HG03196 (cell line): ENCODE measurements around the gene GGT5.
"Not testable (repeated sequence)": the region's sequence is repeated elsewhere in the genome, so short reads cannot be mapped to it uniquely, and the experiment has no call there.

Experiments used
- ATAC-seq: cut with Tn5 transposase; IDR thresholded peaks from one replicate; pipeline ENCODE4 v1.9.1; 2021; ENCODE audit not compliant: unreplicated experiment

GGT5 gene, protein sequence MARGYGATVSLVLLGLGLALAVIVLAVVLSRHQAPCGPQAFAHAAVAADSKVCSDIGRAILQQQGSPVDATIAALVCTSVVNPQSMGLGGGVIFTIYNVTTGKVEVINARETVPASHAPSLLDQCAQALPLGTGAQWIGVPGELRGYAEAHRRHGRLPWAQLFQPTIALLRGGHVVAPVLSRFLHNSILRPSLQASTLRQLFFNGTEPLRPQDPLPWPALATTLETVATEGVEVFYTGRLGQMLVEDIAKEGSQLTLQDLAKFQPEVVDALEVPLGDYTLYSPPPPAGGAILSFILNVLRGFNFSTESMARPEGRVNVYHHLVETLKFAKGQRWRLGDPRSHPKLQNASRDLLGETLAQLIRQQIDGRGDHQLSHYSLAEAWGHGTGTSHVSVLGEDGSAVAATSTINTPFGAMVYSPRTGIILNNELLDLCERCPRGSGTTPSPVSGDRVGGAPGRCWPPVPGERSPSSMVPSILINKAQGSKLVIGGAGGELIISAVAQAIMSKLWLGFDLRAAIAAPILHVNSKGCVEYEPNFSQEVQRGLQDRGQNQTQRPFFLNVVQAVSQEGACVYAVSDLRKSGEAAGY

DNA sequence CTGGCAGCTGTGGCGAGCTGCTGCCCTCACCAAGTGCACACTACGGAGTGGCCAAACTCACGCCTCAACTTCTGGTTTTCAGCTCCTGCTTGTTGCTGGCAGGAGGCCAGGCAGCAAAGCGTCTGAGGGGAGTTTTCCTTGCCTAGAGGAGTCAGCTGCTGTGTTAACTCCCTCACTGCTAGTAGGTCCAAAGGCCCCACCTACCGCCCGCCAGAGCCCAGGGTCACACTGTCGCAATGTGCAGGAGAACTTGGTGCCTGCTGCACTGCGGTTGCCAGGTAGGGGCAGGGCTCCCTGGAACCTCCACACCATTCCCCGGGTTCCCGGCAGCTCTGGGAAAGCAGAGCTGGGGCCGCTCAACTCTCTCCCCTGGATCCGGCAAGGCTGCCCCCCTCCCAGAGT lies at the start of gene GGT5:
TSS of gene GGT5 (minus strand) at position 53 of the 402 bp plus-strand sequence. CDS start 357 bp downstream, outside the sequence.
- ATAC-seq, result not testable (repeated sequence)

DNA sequence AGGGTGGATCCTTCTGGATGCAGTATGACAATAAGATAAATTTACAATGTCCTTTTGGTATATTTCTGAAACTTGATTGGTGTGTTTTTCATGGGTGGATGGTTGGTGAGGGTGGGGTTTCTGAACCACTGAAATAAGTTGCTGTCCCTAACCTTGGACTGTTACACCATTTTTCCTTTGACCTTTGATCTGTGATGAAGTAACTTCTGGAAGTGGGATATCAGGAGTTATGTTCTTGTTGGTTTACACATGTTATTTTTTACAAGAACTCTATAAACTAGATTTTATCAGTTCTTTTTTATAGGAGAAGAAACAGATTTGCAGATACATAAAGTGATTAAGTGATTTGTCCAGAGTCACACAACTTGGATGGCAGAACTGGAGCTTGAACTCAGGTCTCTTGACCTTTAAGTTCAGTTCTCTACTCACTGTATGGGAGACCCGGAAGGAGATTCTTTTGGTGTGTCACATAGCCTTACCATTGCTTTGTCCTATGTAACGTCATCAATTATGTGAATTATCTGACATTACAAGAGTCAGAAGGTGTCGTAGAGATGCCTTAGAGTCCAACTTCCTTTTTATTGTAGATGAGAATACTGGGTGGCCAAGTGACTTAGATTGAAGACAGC lies 47.4 kb upstream of the GGT5 start:
- not testable (repeated sequence) for ATAC-seq

DNA sequence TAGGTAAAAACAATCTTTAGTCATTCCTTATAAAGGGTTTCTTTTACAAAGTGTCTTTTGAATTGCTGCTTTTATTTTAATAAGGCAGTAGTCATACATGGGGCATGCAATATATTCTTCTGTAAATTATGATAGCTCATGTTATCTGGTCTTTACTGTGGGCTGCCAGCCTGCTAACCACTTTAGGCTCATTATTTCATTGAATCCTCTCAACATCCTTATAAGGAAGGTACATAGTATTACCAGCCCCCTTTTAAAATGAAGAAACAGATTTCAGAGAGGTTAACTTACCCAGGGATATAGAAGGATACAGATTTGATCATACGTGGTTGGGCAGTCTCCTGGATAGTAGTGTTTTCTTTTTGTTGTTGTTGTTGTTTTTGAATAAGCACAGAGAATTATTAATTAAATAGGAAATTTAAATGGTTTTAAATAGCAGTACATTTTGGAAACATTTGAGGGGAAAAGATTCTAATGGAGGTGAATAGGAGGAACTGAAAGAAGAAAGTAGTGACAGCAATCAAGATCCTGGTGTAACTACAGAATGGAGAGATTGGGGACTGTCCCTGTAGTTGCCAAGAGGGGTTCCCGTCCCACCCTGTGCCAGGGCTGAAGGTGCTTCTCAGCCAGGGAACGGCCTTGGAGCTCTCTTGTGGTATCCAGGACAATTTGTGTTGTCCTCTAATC lies 46.8 kb upstream of the GGT5 start:
- ATAC-seq, result no peak

DNA sequence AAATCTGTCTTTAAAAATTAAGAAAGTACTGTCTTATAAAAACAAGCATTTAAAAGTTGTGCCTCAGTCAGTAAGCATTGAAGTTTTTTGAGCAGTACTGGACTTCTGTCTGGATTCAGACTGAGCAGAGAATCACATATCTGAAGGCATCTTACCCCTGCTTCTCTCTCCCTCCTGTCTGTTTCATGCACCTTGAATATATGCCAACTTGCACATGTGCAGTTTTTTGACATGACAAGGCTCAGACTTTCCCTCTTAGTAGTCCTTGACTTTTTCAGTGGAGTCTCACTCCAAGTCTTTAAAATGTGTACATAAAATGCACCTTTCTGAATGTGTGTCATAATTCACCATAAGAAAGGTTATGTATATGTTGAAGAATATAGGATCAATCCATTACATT lies 45.6 kb upstream of the GGT5 start:
- ATAC-seq, result no peak

DNA sequence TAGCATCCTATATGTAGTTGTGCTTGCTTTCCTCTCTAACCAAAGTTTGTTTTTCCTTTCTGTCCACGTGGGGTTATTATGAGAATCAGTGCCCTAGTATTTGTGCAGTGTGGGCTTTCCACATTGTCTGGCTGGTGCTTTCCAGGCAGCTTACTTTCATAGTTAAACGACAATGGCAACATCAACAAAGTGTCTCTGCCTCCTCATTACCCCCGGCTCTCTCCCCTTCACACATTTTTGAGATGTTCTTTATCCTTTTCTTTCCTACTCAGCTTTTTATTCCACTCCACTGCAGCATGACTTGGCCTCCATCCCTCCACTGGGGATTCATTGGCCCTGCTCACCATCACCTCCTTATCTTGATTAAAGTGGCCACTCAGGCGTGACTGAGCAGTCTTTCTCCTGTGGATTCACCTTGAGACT lies 44.9 kb upstream of the GGT5 start:
- ATAC-seq, result no peak

DNA sequence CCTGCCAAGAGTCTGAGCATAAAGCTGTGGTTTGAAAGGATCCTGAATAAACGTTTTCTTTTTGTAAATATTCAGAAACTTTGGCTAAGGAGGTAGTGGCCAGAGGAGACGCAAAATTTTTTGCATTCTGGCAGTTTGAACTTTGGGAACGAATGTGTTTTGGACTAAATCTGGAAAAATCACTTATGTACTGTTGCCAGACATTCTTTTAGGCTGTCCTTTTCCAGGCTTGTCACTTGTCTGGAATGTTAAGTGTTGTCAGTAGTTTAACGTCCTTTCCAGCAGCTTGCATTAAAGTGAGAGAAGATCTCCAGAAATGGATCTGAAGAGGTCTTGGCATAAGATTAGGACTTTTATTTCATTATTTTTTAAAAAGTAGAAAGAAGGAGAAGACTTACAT lies 44.2 kb upstream of the GGT5 start:
- no peak for ATAC-seq

DNA sequence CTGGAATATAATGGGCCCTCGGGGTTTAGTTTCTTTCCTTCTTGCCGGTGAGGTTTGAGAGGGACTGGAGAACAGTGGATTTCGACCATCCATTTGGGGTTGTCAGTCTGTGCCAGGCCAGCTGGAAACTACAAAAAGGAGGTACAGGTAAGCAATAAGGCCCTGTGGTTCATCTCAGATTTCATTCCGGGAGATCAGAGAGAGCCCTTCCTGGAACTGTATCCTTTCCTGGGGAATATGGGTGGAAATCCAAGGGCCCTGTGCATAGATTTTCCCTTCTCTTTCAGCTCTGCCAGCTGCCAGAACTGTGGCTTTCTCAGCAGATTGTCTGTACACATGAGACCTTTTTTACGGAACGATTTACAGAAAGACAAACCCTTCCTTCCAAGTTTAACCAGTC lies 42.9 kb upstream of the GGT5 start:
- ATAC-seq, result not testable (repeated sequence)

DNA sequence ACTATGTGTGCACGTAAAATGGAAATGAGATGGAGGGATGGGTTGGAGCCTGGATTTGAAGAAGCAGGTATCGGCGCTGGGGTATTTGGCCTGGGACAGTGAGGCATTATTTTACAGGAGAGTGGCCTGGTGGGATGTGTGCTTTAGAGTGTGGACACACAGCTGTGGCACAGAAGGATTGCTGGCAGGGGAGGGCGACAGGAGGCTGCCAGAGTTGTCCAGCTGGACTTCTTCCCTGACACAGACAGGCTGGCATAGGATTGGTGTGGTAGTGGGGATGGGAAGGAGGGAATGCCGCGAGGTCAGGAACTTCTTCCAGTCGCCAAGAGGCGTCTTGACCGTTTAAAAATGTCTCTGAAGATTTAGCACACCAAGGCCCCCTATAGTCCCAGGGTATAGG lies 42.3 kb upstream of the GGT5 start:
- not testable (repeated sequence) for ATAC-seq

DNA sequence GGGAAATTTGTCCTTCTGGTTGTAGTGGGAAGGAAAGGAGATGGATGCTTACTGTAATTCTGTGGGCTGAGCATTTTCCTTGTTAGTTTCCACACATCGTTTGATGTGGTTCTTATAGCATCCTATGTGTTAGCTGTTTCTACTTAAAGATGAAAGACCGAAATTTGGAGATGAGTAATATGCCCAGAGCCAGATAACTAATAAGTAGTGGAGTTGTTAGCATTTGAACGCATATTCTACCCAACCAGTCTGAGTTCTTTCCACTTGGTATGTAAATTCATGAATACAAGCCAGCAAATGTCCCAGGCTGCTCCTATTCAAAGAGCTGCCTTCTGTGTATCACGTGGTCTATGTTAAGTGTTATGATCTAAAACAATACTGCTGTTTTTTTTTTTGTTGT lies 40.4 kb upstream of the GGT5 start:
- no peak for ATAC-seq

DNA sequence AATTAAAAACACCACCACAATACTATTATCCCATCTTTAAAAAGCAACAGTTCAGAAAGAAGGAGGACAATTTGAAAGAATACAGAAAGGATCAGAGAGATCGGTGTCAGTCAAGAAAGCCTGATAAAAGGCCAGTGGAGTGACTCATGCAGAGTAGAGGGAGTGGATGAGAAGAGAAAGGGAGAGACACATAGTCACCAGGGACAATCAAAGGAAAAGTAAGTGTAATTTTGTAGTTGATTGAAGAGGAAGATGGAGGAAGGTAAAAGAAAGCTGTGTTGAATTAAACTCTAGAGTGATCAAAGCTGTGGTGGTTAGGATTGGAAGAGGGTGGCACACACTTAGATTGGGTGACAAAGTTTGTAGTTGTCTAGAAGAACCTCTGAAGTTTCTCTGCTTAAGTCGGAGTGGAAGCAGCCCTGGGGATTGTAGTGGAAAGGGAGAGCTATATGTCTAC lies 39.9 kb upstream of the GGT5 start:
- no peak for ATAC-seq

DNA sequence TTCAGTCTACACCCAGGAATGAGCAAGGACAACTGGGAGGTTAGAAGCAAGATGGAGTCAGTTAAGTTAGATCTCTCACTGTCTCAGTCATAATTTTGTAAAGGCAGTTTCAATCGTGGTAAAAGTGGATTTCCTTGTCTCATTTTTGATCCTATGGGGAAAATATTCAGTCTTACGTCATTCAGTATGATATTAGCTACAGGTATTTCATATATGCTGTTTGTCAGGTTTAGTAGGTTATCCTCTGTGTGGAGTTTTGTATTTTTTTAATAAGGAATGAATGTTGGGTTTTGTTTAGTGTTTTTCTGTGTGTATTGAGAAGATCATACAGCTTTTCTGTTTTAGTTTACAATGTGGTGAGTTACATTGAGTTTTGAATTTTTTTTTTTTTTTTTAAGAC lies 37.5 kb upstream of the GGT5 start:
- no peak for ATAC-seq

DNA sequence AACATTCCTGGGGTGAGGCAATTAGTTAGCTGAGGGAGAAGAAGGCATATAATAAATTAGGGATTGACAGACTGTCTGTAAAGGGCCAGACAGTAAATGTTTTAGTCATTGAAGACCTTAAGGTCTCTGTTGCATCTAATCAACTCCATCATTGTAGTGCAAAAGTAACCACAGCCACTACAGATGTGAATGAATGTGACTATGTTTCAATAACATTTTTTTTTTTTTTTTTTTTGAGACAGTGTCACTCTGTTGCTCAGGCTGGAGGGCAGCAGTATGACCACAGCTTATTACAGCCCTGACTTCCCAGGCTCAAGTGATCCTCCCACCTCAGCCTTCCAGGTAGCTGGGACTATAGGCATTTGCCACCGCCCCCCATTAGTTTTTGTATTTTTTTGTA lies 35.5 kb upstream of the GGT5 start:
- not testable (repeated sequence) for ATAC-seq

DNA sequence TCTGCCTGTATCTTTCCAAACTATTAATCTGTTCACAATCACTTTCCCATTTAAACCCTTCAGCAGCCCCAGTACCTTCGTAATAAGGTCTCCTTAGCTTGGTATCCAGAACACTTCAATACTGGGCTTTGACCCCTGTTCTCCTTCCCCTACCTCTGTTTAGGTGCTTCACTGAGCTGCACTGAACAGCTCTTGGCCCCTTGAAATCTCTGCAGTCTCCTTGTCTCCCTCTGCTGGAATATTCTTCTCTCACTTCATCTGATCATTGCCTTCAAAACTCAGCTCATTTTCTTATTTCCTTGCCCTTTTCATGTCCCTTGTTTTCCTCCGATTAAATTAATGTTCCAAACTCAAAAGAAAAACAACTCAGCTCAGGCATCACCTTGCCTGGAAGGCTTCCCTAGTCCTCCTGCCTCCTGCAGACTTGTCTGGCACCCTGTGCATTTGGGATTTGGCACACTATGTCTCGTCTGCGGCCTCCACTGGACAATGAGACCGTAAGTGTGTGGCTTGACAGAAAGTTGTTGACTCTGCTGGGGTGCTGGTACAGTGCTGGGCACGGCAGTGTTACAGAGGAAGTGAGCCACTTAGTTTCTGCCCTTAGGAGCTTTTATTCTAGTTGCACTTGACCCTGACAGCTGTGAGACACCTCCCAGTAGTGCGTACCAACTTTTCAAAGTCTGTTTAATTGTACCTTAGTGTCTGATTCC lies 30.0 kb upstream of the GGT5 start:
- not testable (repeated sequence) for ATAC-seq

DNA sequence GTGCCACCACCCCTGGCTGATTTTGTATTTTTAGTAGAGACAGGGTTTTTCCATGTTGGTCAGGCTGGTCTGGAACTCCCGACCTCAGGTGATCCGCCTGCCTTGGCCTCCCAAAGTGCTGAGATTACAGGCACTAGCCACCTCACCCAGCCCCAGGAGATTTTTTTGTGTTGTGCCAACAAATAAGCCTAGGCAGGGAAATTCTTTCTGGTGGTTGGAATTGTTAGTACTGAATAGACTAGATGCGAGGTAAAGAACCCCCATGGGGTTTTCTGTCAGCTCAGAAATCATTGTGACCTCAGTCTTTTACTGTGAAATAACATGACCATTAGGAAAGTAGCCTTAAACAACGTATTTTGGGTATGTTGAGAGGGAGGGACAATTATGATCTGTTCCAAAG lies 29.0 kb upstream of the GGT5 start:
- ATAC-seq, result not testable (repeated sequence)

DNA sequence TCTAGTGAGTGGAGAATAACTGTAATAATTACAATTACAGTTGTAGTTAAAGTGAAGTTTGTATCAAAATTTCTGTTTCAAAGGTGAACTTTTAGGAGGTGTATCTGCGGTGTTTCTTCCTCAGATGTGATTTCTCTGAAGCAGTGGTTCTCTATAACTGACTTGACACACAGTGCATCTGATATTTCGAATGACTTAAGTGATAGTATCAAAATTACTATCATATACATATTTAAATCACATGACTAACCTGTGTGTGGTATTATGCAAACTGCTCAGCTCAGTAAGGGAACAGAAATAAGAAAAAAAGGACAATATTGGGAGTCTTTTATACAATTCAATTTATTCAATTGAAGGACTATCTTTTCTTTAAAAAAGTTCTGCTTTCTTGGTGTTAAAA lies 28.1 kb upstream of the GGT5 start:
- ATAC-seq, result not testable (repeated sequence)

DNA sequence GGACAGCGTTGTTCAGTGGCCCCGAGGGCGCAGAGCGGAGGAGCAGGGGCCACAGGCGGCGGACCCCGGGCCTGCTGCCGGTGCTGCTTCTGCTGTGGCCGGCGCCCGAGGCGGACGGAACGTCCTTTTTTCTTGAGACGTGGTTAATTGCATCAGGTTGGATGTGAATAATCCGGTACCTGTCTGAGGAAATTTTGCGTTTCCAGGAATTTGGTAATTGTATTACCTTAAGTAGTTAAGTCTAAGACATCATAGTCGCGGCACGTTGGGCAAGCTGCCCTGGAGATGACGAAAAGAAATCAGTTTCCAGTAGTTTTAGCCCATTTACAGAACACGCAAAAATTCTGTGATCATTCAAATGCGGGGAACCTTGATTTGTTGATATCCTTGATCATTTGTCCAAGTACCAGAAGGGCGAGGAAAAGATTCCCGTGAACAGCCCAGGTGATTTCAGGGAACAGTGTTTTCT lies 26.5 kb upstream of the GGT5 start:
- no peak for ATAC-seq

DNA sequence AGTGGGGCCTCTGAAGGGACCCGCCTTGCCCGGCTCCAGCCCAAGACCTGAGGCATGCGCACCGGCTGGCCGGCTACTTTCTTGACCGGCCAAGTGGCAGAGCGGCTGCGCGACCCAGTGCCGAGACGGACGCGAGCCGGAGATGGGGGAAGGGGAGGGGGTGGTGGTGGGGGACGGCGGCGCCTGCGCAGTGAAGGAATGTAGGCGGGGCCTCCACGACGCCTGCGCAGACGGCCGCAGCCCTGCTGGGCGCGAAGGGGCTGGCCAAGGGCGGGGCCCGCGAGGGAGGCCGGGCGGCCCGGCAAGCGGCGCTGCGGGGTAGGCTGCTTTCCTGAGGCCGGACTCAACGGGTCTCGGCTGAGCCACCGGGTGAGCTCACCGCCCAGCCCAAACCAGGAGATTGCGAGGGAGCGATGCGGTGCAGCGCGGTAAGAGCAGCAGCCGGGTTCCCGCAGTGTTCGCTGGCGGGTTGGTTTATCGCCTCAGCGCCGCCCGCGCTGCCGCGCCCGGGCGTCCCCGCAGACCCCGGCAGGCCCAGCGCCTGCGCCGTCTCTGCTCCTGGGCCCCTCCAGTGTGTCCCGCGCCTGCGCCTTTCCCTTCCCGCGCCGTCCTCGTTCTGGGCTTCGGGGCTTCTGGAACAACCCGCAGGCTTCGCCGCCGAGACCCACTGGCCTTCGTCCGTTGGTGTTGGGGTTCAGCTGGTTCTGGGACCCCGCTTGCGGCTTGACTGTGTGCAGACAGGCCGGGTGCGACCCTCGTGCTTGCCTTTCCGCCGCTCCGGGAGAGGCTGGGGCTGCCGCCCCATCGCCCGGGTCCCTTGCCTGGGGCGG lies 25.9 kb upstream of the GGT5 start, which contains the start of gene SPECC1L:
TSS of gene SPECC1L (plus strand) at position 276 of the 830 bp plus-strand sequence. CDS start 31,401 bp downstream, outside the sequence.
- ATAC-seq, result peak; percentile 89

DNA sequence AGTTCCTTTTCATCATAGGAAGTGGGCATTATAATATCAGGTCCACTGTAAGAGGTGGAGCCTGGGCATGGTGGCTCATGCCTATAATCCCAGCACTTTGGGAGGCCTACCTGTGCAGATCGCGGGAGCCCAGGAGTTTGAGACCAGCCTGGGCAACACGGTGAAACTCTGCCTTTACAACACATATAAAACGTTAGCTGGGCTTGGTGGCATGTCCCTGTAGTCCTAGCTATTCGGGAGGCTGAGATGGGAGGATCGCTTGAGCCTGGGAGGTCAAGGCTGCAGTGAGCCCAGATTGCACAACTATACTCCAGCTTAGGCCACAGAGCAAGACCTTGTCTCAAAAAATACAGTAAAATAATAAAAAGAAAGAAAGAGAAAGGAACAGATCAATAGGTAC lies 21.6 kb upstream of the GGT5 start:
- not testable (repeated sequence) for ATAC-seq

DNA sequence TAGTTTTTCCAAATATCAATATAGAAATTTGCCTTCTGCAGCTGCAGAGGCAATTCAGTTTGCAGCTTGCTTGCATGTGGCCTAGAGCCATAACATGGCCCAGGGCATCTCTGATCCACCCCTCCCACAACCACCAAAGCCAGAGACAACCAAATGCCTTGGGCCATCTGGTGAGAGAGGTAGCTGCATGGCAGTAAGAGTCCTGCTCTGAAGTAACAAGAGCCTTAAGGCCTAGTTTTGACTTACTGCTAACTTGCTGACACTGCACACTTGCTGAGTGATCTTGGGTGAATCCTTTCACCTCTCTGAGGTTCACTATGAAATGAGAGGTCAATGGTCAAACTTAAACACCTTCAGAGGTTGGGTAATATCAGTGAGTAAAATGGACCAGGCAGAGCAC lies 20.9 kb upstream of the GGT5 start:
- no peak for ATAC-seq
